Renal cortex interstitium (tissue), 11 donors: ENCODE data around the gene RARB. TPM values are rescaled to one million over a fixed set of nuclear protein-coding genes. Genes with fewer than 3 reads are reported as not detected.
A peak's percentile ranks its signal among the peaks of the same experiment; 100 is the strongest.

Experiments
- DNase-seq, 11 donors: peaks; one replicate each; pipeline ENCODE4 v3.0.0-alpha.2; 2013; ENCODE audit warnings: low read depth in 9 of 11, low spot score in 4 of 11; ENCODE audit errors: extremely low read depth in 1 of 11
- polyA plus RNA-seq, 3 donors: library from polyadenylated mRNA; unstranded; fragments of 120-200 nt; gene quantifications; one replicate each; pipeline ENCODE4 v1.2.1, GENCODE V29; 2013; ENCODE audit not compliant: insufficient read length in 3 of 3

The RARB gene
- polyA plus RNA-seq, 3 donors: 47.9 to 56.0 (median 48.3) TPM

- DNase-seq: no peak
Observed at GRCh38 chr3:25556447-25556846, 128.4 kb downstream of the RARB start.

GRCh38 chr3:25557694-25558093, 129.6 kb downstream of the RARB start:
- no peak for DNase-seq

GRCh38 chr3:25558121-25558520, 130.1 kb downstream of the RARB start:
- DNase-seq: peak in 7 of 11 donors; percentile 36 to 69 (median 59)

- no peak for DNase-seq
Observed at GRCh38 chr3:25558796-25559195, 130.7 kb downstream of the RARB start.

GRCh38 chr3:25563601-25564000, 135.5 kb downstream of the RARB start:
- no peak for DNase-seq

- DNase-seq: no peak
Observed at GRCh38 chr3:25564075-25564474, 136.0 kb downstream of the RARB start.

GRCh38 chr3:25565807-25566206, 137.7 kb downstream of the RARB start:
- no peak for DNase-seq

GRCh38 chr3:25566358-25566920, 138.4 kb downstream of the RARB start:
- no peak for DNase-seq

GRCh38 chr3:25567388-25567787, 139.3 kb downstream of the RARB start:
- DNase-seq: no peak

GRCh38 chr3:25567806-25568524, 139.9 kb downstream of the RARB start:
- no peak for DNase-seq

GRCh38 chr3:25568525-25569078, 140.5 kb downstream of the RARB start:
- DNase-seq: no peak

- no peak for DNase-seq
Observed at GRCh38 chr3:25571285-25571684, 143.2 kb downstream of the RARB start.

GRCh38 chr3:25572336-25572735, 144.3 kb downstream of the RARB start:
- DNase-seq: no peak

- no peak for DNase-seq
Observed at GRCh38 chr3:25572919-25573385, 144.9 kb downstream of the RARB start.

- DNase-seq: no peak
Observed at GRCh38 chr3:25573386-25574171, 145.5 kb downstream of the RARB start.

- DNase-seq: no peak
Observed at GRCh38 chr3:25574172-25574765, 146.2 kb downstream of the RARB start.

GRCh38 chr3:25575001-25575400, 146.9 kb downstream of the RARB start:
- DNase-seq: no peak

GRCh38 chr3:25576146-25576545, 148.1 kb downstream of the RARB start:
- no peak for DNase-seq

GRCh38 chr3:25576831-25577454, 148.9 kb downstream of the RARB start:
- no peak for DNase-seq
